ENCODE data around the gene TRIP4. TPM values are rescaled to one million over a fixed set of nuclear protein-coding genes. Genes with fewer than 3 reads are reported as not detected.

TRIP4 gene
- total and polyA plus RNA-seq, 9 of the 15 experiments (the other 6 are each of a cell fraction or from before 2014, with no cell fraction given), result 7.6 to 23.3 (median 16.7) TPM

- Histone ChIP-seq H3K9ac (ENCODE audit: insufficient read depth in 1 of 2, low read depth in 2 of 2, low read length in 2 of 2) (no peak overlapping the region), H3K27me3 (ENCODE audit: control insufficient read depth in 2 of 2, insufficient read depth in 2 of 2, low read length in 2 of 2) (no peaks in the 10 kb centered on the region), H3K9me3 (replicated peaks; ENCODE audit: control insufficient read depth, insufficient read depth, low read depth, low read length) (no peaks in the 10 kb centered on the region), H3K36me3 (ENCODE audit: control insufficient read depth, insufficient read depth, low read length) (peaks cover 14% of the 10 kb centered on the region; the same call in 2 of the 3 replicates), H3K4me3 (no peak overlapping the region), H4K20me1 (replicated peaks; ENCODE audit: control insufficient read depth, insufficient read depth, low read length) (no peaks in the 10 kb centered on the region), H3K4me2 (ENCODE audit: insufficient read depth, low read length) (no peak overlapping the region), H3K27ac (ENCODE audit: extremely low read depth, low read depth, low read length) (no peak overlapping the region), H2AFZ (ENCODE audit: low read depth, low read length) (no peak overlapping the region), H3K79me2 (ENCODE audit: control insufficient read depth, insufficient read depth, low read length) (no peaks in the 10 kb centered on the region), H3K4me1 (replicated peaks in 1 of 2; ENCODE audit: control insufficient read depth in 2 of 2, insufficient read depth in 2 of 2, low read length in 2 of 2) (peaks cover 3 to 19% of the 10 kb centered on the region in 2 experiments; a peak in 3 of 5 replicates), H3K9me1 (ENCODE audit: control insufficient read depth, insufficient read depth, low read length) (no peaks in the 10 kb centered on the region)
- POLR2A ChIA-PET, result interaction anchor here (0.5 to 1.4 kb wide), 4 partner anchors 11 to 226 kb away, joined by 3 to 4 read pairs (median 3); partner anchors contain the start of gene ZNF609
- DNase-seq (ENCODE audit: extremely low read depth in 1 of 4, low spot score in 3 of 4) (no peak), ATAC-seq (no peak), FAIRE-seq (no peak)
- intact Hi-C loops (cut with micrococcal nuclease) (loop anchor here (5.0 to 10.0 kb wide), 2 partner anchors 225 to 298 kb away; no protein-coding TSS in a partner anchor), in situ Hi-C loops (cut with MboI) (no loop called here)
- TF ChIP-seq CEBPZ (IDR thresholded peaks at IDR 0.05; ENCODE audit: borderline replicate concordance, low read depth, low read length) (no peak), ZNF197 (CRISPR knock-in tag; IDR thresholded peaks at IDR 0.05; ENCODE audit: low read depth) (0 out of 2 replicates have a peak, but pooled peaks have one; percentile 9)
- BruUV-seq (replicated peaks), result no TSS peak
- CTCF ChIA-PET (ENCODE audit: low intra/inter-chr PET ratio), result no interaction called here
These were observed 41.8 kb downstream of the TRIP4 start for GRCh38 chr15:64429448-64429847.

Measured in K562 (cell line).